Suprapubic skin (tissue), 3 donors: ENCODE data around the gene POC1B.

ENCODE experiments used
- CTCF ChIP-seq, 2 donors: fragments of 200-600 bp in 1 of 2; fragments of 450-650 bp in 1 of 2; sonication (generic) in 1 of 2; IDR thresholded peaks; one replicate each; pipeline ENCODE4 v1.5.1; 2016 to 2019; ENCODE audit warnings: antibody characterized with exemption in 2 of 2, mild to moderate bottlenecking in 1 of 2, moderate library complexity in 1 of 2
- EP300 ChIP-seq: sonication (generic); formaldehyde crosslinking; IDR thresholded peaks from one replicate; pipeline ENCODE4 v1.6.1; 2017; ENCODE audit warnings: antibody characterized with exemption

GRCh38 chr12:89565002-89565401, 39.2 kb upstream of the POC1B start:
- TF ChIP-seq EP300 (no peak), CTCF (IDR thresholded peaks at IDR 0.05) (no peak)
